ENCODE measurements around the gene MSX2. TPM values are rescaled to one million over a fixed set of nuclear protein-coding genes. Genes with fewer than 3 reads are reported as not detected.

Gene MSX2
- total RNA-seq (2022; extraction: Qiagen RNA extraction) = 3.2 to 3.6 TPM (median 3.6 TPM) in 5 replicates

DNA sequence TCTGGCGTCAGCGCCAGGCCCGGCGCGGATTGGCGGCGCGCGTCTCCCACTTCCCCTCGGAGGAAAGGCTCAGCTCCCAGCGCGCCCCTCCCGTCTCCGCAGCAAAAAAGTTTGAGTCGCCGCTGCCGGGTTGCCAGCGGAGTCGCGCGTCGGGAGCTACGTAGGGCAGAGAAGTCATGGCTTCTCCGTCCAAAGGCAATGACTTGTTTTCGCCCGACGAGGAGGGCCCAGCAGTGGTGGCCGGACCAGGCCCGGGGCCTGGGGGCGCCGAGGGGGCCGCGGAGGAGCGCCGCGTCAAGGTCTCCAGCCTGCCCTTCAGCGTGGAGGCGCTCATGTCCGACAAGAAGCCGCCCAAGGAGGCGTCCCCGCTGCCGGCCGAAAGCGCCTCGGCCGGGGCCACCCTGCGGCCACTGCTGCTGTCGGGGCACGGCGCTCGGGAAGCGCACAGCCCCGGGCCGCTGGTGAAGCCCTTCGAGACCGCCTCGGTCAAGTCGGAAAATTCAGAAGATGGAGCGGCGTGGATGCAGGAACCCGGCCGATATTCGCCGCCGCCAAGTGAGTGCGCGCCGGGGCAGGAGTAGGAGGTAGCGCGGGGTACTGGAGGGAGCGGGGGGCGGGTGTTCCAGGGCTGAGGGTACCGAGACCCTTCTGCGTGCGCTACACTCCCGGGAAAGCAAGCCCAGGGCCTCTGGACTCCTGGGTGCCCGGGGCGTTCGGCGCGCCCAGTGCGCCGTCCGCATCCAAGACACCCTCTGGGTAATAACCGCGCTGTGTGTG lies at the start of gene MSX2:
MSX2 (plus strand) TSS at position 99 of the 777 bp plus-strand sequence; CDS start at position 177, 78 bp downstream.

Measured in A549 treated with dexamethasone at 1 μM for 4 hours (cell line).